Islet precursor cell (in vitro differentiated cells): Measurements from ENCODE around the gene EGLN1.

Source experiments
- DNase-seq: peaks from one replicate; pipeline ENCODE4 v3.0.0-alpha.2; 2018

Gene EGLN1

DNA sequence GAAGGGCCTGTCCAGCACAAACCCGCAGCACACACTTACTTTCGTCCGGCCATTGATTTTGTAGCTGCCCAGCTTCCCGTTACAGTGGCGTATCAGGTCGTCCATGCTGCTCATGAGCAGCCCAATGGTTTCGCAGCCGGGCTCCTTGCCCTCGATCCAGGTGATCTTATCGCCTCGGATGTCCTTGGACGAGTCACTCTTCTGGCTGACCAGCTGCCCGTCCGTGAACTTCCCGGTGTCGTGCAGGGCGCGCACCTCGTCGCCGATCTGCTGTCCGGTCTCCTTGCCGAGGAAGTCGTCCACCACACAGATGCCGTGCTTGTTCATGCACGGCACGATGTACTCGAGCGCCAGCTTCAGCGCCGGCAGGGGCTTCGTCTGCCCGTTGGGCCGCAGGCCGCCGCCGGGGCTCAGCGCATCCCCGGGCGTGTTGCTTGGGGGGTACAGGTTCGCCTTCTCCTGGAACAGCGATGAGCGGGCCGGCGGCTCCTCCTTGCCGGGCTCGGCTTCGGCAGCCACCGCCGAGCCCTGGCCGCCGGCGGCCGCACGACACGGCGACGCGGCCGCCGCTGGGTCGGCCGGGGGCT is 1.0 kb downstream of the EGLN1 start:
- peak; percentile 79 for DNase-seq

DNA sequence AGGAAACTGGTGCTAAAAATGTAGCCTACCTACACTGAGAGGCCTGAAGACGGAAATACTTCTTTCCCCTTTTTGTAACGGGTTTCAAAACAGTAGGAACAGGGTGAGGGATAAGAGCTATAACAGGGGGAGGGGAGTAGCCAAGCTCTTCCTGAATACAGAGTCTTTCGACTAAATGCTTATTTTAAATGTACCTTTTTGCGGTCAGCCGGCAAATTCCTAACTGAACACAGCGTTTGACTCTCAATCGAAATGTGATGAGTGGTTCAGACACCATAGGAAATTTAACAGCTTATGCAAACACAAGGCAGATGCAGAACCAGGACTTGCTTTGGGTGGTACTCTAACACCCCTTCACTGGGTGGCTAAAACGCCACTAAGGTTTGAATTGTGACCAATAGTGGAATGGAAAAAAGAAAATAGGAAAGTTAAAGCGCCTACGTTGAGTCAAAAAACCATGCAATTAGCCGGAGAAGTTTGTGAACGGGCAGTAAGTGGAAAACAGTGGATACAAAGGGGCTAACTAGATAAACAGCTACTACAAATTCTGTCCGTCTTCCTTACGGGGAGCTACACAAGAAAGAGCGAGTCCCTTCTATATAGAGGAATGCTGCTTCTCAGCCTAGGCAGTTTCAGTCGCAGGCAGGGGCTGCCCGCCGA is 1.7 kb downstream of the EGLN1 start:
- DNase-seq, result no peak

DNA sequence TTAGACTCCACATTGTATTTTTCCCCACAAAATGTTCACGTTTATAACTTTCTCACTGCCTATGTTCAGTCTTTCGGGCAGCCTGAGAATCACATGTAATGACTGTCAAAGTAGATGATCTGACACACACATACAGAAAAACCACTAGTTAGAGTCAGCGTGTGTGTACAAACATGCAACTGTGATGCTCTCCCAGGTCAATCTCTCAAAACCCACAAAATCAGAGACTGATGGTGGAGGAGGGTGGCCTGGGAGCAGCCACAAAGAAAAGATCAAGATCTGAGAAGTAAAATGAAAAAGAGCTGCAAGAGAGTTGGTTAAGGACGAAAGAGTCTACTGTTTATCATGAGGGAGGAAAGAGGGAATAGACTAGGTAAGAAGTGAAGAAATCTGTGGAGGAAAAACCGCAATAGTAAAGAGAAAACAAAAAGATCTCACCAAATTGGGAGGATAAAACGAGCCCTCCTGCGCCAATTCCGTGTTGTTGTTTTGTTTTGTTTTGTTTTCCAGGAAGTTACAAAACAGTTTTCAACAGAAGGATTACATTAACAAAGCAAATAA is 2.3 kb downstream of the EGLN1 start:
- DNase-seq, result no peak

DNA sequence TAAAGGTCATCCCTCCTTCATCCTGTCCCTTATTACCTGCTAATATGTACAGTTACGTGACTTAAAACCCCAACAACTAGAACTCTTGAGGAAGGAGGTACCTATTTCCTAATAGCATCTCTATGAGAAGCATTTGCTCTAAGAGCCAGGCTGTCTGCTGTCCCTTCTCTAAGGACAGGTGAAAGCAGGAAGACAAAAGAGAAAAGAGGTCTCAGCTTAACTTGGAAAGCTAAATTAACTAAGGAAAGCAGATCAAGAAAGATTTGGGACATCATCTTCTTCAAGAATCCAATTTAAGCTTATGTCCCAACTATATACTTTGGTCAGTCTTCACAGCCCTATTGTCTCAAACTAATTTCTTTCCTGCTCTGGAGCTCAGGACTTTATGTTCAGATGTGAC is 2.9 kb downstream of the EGLN1 start:
- DNase-seq, result no peak

DNA sequence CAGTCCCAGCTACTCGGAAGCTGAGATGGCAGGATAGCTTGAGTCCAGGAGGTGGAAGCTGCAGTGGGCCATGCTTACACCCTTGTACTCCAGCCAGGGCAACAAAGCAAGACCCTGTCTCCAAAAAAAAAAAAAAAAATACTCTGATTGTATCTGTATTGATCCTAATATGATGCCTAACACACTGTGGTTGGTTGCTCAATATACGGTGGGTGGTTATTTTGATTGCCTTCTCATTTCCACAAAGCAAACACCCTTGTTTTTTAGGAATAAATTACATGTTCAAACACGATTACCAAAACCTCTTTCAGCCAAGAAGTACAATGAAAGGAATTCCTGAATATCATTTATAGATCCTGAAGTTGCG is 3.4 kb downstream of the EGLN1 start:
- DNase-seq, result no peak

DNA sequence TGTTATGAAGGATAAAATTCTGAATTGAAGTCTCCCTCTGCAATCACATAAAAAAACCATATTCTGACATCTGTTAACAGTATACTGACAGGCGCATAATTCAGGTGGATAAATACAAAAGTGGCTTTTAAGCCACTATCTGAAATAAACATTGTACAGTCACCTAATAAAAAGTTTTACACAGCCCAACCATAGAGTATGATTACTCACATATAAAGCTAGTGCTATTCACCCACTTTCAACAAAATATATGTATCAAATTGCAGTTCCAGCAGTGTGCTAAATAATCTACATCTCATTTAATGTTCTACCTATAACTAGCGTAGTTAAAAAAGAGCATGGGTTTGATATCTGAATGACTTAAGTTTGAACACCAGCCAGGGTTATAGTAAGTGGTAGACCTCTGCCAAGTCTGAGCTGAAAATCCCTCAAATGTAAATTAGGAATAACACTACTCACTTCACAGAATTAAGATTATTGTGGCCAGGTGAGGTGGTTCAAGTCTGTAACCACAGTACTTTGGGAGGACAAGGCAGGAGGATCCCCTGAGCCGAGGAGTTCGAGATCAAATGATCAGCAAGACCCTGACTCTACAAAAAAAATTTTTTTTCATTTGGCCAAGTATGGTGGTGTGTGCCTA is 3.9 kb downstream of the EGLN1 start:
- no peak for DNase-seq

DNA sequence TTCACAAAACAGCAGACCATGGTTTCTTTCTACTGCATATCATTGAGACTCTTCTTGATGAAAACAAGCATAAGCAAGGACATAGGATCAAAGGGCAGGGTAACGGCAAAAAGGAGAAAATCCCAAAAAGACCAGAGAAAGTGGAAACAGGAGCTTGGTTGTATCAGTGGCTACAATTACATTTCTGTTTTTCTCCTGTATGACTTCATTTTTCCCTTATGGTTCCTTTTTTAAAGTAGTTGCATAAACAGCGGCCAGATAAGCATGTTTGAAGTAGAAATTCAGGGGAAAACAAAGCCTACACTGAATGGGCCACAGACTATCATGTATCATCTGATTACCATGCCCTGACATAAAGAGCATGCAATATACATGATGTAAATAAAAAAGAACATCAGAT is 4.6 kb downstream of the EGLN1 start:
- no peak for DNase-seq

DNA sequence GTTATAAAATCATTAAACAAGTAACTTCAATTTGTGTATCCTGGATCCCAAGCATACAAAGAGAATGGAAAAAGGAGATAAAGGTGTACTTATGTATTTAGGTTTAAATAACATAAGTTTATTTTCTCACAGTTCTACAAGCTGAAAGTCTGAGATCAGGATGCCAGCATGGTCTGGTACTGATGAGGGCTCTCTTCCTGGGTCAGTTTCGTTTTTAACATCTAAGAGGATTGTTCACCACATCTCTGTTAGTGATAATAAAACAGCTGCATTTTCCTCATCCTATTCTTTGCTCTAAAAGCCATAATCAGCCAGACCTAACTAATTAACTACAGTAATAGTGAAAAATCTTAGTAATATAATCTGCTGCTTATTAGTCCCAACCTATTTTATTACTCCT is 5.2 kb downstream of the EGLN1 start:
- no peak for DNase-seq

DNA sequence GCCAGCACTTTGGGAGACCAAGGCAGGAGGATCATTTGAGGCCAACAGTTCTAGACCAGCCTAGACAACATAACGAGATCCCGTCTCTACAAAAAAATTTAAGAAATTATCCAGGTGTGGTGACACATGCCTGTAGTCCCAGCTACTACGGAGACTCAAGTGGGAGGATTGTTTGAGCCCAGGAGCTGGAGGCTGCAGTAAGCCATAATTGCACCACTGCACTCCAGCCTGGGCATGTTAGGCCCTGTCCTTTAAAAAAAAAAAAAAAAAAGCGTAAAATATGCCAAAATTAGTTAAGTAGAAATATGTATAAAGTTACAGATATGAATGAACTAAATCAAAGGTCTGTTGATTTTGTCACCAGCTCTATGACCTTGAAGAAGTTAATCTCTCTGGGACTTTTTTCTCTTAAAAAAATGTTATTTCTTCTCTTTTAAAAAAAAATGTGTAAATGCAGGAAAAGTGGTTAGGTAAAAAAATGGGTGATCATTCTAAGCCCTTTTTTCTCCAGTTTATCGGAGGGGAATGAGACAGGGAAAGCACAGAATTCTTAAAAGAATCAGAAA is 7.0 kb downstream of the EGLN1 start:
- DNase-seq, result no peak

DNA sequence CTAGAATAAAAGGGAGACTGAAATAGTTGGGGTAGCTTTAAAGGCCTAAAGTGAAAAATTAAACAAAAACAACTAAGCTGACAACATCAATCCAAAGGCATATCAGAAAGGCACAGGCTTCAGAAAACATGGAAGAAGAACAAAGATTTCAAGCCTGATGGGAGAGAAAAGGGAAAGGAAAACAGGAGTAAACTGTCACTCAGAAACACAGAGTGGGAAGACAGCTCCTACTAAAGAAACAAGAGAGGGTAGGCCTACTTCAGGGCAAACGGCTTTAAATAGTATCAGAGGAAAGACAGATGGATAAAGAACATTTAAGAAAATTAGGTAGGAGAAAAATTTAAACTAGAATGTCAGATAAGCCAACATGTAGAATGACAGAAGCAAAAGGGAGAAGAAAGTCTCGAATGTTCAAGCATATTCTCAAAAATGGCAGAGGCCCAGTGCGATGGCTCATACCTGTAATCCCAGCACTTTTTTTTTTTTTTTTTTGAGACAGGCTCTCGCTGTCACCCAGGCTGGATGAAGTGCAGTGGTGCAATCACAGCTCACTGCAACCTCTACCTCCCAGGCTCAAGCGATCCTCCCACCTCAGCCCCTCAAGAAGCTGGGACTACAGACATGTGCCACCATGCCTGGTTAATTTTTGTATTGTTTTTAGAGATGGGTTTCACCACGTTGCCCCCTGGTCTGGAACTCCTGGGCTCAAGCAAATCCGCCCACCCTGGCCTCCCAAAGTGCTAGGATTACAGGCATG is 7.6 kb downstream of the EGLN1 start:
- no peak for DNase-seq

DNA sequence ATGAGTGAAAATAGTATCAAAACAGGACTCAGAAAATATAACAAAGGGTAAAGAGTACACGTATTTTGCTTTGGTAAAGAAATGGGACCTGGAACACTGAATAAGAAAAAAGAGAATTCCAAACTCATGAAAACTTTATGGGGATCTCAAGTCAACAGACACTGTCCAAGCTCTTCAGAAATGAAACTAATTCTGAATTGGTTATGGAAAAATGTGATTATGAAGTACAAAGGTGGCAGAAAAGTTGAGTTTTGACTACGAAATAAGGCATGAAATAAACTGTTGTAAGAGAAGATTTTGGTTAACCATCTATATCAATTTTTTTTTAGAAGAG is 8.4 kb downstream of the EGLN1 start:
- no peak for DNase-seq

DNA sequence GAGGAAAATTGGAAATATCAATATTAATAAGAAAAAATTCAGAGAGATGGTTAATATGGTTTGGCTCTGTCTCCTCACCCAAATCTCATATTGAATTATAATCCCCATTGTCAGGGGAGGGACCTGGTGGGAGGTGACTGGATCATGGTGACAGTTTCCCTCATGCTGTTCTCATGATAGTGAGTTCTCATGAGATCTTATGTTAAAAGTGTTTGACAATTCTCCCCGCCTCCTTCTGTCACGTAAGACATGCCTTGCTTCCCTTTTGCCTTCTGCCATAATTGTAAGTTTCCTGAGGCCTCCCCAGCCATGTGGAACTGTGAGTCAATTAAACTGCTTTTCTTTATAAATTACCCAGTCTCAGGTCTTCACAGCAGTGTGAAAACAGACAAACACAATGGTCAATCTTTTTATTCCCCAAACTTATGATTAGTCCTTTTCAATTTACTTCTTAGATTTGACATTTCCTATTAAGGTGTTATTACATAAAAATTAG is 11.0 kb downstream of the EGLN1 start:
- DNase-seq, result no peak

DNA sequence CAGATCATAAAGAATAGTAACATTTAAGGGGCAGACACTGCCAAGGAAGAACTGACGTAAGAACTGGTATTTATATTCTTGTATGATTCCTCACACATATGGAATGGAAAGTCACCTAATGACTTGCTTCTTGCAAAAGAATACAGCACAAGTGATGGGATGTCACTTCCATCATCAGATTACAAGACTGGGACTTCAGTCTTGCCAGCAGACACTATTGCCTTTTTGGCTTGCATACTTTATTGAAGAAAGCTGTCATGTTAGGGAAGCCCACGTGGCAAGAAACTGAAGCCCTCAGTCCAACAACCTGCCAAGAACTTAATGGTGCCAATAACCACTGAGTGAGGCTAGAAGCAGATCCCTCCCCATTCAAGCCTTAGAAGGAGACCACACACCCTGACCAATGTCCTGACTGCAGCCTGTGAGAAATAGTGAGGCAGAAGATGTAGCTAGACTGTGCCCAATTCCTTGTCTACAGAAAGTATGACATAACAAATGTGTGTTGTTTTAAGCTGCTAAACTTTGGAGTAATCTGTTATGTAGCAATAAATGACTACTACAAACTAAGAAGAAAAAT is 12.0 kb downstream of the EGLN1 start:
- no peak for DNase-seq

DNA sequence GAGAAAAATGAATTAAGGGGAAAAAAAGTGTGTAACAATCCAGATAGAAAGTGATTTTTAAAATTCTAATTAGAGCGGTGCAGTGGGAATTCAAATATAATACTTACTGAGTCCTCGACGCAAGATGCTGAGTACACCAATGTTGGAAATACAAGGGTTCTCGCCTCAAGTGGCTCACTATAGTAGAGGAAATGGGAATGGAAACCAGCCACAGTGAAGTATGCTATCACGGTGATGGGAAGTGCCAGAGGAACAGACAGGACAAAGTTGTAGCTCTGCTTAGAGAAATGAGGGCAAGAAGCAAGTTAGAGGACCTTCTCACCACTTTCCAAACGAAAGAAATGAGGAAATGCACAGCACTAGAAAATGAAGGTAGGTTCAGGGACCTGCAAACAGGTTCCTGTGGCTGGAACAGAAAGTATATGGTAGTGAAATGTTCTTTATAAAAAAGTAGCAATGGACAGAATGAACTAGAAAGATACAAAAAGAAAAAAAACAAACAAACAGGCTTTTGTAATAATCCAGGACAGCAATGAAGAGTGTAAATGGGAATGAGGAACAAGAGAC is 13.5 kb downstream of the EGLN1 start:
- DNase-seq, result no peak

DNA sequence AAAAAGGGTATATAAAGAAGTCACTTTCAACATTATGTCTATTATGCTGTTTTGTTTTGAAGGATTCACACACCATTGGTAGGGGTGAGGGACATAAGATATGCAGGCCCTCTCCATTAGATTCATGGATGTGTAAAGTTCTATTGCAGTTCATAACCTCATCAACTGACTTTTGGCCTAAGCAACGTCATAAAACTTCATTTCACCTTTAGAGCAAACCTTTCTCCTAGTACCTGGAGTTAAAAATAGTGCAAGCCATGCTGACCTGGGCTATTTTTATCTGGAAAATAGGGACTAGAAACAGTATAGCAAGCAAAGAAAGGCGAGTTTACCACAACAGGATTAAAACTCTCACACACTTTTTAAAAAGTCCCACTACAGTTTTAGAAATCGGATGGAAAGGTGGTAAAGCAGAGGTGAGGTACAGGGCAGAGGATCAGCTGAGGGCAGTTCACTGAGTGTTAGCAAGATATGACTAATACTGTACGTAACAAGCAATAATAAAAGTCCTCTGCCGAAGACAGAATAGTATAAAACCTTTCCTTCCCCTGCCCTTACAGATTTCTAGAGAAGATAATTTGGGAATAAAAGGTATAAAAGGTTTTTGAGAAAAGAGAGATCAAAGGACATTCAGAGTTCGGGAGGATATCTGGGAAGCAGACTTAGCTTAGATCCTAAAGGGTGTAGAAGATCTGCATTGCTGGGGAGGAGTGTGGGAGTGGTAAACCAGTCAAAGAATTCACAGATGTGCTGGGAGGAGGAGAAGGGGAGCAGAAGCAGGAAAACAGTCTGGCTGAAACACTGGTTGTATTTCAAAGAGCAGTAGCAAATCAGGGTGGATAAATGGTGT is 14.3 kb downstream of the EGLN1 start:
- peak; percentile 62 for DNase-seq

DNA sequence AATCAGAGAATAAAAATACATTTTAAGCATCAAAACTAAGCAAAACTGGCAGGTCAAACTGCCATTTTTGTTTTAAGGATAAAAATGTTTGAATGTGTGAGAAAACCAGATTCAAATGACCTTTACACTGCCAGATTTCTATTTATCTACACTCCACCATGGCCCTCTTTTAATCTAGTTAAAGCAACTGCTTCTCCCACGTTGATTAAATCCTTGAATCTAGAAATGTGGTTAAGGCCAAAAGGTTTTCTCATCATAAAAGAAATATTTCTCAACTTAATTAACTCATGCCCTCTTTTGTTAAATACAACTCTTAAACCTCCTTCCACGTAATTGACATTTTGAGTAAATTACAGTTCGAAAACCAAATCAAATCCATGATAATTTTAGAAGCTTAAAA is 15.0 kb downstream of the EGLN1 start:
- DNase-seq, result no peak

DNA sequence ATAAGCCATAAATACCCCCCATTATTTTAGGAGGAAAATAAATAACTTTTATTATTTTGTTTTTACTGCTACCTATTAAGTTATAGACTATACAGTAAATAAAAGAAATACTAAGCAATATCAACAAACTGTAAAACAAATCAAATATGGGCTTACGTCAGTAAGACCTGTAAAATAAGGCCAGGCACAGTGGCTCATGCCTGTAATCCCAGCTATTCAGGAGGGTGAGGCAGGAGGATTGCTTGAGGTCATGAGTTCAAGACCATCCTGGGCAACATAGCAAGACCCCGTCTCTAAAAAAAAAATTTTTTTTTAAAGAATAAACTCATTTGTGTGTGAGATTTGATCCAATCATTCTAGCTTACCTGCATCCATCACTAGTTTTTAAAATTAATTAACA is 17.8 kb downstream of the EGLN1 start:
- no peak for DNase-seq

DNA sequence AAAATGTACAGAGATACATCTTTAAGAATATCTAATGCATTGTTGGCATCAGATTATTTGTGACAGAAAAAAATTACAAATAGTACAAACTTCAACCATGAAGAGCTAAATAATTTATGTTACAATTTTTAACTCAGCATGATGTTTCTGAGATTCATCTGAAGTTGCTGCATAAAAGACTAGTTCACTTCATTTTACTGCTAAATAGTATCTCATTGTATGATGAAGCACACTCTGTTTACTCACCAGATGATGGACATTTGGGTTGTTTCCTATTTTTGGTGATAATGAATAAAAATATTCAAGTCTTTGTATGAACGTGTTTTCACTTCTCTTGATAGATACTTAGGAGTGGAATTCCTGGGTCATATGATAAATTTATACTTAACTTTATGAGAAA is 20.6 kb downstream of the EGLN1 start:
- no peak for DNase-seq

DNA sequence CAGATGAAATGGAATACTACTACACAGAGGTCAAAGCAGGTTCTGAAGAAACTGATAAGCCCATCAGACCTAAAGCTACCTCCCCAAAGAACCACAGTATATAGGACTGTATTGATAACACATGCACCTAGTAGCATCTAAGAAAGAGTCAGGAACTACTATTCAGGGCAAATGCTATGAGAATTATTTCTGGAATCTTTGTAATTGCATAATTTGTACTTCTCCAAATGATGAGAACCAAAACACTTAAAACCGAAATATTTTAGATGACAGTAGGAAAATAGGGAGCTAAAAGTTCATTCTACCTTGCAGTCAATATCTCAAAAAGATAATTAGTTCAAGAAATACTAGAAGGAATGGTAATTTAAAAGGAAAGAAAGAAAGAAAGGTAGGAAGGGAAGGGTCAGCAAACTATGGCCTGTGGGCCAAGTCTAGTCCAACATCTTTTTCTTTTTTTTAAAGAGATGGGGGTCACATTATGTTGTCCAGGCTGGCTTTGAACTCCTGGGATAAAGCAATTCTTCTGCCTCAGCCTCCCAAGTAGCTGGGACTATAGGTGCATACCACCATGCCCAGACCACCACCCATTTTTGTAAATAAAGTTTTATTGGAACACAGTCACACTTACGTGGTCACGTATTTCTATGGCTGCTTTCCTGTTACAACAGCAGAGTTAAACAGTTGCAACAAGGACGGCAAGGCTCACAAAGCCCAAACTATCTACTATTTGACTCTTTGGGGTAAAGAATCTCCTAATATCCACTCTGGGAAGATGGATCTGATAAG is 24.0 kb downstream of the EGLN1 start:
- no peak for DNase-seq

DNA sequence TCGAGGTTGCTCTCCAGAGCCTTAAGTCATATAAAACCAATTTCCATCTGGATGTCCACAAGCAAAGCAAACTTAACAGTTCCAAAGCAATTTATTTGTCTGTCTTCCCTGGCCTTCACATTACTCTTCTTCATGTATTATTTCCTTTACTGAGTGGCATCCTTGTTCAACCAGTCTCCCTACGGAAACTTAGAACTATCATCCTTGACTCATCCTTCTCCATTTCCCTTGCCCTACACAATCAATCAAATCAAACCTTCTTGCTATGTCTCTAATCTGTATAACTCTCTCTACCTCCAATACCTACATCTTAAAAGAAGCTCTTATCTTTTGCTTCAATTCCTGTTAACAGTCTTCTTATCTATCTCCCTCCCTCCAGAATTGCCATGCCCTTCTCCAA is 25.4 kb downstream of the EGLN1 start:
- no peak for DNase-seq

DNA sequence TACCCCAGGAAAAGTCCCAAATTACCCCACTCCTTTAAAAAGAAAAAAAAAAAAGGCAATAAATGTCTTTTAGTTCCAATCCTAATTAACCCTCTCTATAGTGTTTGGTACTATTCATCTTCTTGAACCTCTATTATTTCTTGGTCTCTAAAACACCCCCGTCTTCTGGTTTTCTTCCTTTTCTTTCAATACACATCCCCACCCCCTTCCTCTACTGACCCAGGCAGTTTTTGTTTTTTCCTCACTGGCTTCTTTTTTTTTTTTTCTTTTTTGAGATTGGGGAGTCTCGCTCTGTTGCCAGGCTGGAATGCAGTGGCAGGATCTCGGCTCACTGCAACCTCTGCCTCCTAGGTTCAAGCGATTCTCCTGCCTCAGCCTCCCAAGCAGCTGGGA is 26.1 kb downstream of the EGLN1 start:
- no peak for DNase-seq
